DMS 273 treated with DMSO at 0.1 percent for 48 hours (cell line): ENCODE data around the gene GAA.

ENCODE experiments used
- DNase-seq: peaks from one replicate; lab custom pipeline; 2025; lab: John Stamatoyannopoulos, UW

The GAA gene

DNA sequence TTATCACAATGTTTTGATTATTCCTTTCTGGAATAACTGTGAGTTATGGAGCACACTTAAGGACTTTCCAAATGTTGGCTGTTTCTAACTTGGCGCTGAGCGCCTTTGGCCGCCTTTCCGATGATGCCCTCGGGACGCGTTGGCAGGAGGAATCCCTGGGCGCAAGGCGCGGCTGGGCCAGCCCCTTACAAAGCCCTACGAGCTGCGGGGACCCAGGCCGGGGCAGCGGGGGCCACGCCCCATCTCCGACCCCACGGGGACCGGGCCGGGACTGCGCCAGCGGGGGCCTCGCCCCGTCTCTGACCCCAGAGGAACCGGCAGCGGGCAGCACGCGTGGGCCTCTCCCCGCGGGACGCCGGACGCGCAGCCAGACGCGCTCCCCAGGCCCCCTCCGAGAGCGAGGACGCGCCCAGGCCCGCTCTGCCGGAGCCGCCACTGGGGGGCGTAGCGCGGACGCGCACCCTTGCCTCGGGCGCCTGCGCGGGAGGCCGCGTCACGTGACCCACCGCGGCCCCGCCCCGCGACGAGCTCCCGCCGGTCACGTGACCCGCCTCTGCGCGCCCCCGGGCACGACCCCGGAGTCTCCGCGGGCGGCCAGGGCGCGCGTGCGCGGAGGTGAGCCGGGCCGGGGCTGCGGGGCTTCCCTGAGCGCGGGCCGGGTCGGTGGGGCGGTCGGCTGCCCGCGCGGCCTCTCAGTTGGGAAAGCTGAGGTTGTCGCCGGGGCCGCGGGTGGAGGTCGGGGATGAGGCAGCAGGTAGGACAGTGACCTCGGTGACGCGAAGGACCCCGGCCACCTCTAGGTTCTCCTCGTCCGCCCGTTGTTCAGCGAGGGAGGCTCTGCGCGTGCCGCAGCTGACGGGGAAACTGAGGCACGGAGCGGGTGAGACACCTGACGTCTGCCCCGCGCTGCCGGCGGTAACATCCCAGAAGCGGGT, at the start of gene GAA:
TSS of gene GAA (plus strand) at position 571 of the 935 bp plus-strand sequence. CDS start 3,006 bp downstream, outside the sequence.
- DNase-seq, result peak; percentile 25

DNA sequence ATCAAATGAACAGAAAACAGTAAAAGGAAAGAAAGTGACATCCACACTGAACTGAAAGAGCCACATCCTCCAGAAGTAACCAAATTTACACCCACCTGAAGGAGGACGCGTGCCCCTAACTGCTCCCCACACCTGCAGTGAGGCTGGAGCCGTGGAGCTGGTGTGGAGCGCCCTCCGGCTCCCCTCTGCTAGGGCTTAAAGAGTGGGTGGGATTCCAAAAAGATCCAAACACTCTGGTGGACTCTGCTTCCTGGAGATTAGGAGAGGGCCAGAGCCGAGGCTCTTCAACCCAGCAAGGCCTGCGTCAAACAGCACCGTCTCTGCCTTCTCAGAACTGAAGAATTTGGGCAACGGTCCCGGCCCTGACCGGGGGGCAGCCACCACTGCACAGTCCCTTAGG, 49.7 kb upstream of the GAA start:
- no peak for DNase-seq

DNA sequence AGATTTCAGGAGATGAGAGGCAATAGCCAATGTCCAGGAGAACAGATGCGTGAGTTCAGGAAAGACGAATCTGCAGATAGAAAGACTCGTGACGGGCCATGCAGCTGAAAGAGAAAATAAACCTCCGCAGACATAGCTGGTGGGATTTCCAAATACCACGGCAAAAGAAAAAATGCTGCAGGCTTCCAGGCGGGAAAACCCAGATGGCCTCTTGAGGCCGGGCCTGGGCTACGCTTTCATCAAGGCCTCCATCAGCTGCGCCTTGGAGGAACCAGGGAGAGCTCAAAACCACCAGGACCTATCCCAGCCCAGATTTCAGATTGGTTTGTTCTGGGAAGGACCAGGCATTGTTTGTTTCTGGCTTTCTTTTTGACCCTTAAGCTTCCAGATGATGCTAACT, 48.3 kb upstream of the GAA start:
- no peak for DNase-seq

DNA sequence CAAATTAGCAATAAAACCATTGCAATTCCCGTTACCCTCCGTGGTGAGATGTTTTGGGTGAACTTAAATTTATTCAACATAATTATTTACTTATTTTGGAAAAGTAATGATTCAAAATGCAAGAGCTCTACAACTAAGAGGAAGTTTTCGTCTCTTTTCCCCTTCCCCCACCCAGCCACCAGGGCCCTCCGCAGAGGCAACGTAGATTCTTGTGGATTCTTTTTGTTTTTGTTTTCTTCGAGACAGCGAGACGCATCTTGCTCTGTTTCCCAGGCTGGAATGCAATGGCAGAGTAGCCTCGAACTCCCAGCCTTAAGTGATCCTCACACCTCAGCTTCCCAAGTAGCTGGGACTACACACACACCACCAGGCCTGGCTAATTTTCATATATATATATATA, 45.8 kb upstream of the GAA start:
- DNase-seq, result no peak

DNA sequence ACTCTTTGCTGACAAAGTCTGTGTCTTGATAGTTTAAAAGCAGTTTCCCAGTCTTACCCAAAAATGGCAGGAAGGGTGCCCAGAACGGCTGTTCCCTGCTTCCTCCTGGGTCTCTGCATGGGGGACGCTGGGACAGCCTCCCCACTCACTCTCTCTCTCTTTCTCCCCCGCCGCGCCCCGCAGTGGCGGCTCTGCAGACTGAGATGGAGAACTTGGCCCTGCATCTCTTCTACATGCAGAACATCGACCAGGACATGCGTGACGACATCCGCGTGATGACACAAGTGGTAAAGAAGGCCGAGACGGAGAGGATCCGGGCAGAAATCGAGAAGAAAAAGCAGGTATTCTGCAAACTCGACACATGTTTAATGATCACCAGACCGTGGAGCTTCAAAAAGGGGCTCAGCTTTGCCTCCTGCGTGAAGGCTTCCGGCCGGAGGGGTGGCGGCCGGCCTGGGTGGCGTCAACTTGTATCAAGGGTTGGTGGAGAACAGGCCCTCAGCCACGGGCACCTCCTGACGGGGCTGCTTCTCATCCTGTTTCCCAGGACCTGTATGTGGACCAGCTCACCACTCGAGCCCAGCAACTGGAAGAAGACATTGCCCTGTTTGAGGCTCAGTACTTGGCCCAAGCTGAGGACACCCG, 42.9 kb upstream of the GAA start:
- no peak for DNase-seq

DNA sequence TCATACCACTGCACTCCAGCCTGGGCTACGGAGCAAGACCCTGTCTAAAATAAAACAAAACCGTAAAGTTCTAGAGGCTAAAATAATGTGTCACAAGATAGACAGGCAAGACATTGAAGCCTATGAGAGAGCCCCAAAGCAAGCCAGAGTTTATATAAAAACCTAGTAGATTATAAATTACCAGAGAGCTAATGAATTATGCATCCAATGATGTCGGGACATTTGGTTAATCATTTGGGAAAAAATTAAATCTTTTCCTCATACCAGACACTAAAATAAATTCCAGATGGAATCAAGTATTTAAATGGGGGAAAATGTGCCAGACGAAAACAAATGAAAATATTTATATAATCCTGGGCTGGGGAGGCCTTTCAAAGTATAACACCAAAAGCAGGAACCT, 40.7 kb upstream of the GAA start:
- no peak for DNase-seq

DNA sequence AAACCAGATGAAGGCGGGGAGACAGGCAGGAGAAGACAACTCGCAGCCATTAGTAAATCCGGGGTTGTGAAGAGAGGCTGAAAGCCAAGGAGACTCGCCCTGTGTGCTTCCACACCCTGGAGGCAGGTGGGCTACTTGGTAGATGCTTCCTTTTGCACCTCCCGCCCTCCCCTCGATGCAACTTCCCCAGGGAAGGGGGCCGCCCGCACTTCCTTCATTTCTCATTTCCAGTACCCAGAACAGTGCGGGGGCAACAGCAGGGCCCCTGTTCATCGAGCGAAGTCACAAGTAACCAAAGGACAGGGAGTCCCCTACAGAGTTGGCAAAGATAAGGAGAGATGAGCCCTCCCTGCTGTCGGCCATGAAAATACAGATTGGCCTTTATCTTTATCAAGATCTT, 40.0 kb upstream of the GAA start:
- DNase-seq, result no peak

DNA sequence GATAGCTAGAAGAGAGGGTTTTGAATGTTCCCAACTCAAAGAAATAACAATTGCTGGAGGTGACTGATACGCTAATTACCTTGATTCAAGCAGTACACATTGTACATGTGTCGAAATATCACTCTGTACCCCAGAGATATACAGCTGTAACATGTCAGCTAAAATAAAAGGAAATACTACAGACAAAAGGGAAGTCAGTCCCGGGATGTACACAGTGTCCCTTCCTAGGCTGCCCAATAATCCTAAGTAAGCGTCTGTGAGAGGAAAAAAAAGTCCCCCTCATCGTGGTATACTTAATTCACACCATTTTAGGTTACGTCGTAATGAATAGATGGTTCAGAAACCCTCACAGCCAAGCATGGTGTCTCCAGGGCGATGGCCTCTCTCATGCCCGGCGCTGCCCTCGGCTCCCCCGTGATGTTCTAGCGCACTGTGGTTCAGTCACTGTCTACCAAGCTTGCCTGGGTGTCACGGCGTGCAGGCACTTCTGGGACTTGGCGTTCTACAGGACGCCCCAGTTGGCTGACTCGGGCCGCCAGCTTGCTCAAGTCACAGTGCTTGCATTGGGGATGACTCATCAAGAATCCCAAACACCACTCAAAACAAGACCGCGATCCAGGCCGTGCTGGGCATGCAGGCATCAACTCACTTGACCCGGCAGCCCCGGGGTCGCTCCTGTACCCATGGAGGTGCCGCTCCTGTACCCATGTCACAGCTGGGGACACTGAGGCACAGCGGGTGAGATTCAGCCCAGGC, 37.4 kb upstream of the GAA start:
- DNase-seq, result no peak

DNA sequence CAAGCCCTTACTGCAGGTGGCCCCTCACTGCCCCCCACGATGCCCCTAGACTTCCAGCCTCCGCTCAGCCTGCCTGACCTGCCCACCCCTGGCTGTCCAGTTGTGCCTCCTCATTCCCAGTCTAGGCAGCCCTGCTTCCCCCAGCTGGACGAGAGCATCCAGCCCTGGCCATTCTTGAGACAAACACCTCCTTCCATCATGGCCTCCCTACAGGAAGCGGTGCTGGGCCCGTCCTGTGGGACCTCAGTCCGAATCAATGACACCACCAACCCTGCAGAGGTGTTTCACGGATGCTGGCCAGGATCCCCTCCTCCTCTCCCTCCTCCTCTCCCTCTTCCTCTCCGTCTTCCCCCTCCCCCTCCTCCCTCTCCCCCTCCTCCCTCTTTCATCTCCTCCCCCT, 36.7 kb upstream of the GAA start:
- no peak for DNase-seq

DNA sequence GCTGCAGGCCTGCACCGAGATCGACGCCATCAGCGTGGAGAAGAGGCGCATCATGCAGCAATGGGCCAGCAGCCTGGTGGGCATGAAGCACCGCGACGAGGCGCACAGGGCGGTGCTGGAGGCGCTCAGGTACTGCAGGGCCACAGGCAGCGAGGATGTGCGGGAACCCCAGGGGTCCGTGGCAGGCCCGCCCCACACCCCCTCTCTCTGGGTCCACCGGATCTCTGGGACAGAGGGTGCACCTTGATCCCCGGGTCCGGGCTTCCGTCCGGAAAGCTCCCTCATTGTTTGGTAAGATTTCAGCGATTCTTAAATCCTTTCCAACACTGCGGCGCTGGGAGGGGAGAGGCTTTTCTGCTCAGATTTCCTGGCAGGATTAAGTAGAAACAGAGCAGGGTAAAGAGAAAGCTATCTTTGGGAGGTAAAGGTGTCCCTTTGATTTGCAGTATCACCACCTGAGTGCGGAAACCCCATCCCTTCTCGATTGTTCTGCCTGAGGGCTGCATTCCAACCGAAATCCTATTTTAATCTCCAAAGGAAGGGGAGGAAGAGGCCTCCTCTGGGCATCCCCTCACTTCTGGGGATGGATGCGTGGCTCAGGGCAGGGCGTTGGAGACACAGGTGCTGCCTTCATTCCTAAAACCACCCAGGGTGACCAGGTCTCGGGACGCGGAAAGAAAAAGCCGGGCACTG, 35.8 kb upstream of the GAA start:
- no peak for DNase-seq

DNA sequence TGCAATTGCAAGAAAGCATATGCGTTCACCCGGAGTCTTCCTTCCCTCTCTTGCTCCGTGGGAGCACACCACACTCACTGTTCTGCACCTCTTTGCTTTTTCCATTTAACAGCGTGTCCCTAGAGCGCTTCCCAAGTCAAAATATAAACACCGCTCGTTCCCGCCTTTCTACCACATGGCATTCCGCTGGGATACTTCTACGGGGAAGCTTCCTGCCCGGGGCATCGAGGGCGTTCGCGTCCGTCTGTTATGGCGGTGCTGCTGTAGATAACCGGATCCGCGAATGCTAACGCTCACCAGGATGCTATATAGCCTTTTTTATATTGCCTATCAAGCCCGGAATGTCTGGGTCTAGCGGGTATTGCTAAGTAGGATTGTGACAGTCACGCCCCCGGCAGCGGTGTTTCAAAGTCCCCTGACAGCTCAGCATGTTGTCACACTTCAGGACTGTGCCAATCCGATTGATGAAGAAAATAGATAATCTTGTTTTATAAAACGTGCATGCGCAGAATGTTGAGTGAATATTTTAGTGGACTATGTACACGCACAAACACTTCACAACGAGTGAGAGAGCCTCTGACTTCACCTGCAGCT, 33.9 kb upstream of the GAA start:
- DNase-seq, result no peak

DNA sequence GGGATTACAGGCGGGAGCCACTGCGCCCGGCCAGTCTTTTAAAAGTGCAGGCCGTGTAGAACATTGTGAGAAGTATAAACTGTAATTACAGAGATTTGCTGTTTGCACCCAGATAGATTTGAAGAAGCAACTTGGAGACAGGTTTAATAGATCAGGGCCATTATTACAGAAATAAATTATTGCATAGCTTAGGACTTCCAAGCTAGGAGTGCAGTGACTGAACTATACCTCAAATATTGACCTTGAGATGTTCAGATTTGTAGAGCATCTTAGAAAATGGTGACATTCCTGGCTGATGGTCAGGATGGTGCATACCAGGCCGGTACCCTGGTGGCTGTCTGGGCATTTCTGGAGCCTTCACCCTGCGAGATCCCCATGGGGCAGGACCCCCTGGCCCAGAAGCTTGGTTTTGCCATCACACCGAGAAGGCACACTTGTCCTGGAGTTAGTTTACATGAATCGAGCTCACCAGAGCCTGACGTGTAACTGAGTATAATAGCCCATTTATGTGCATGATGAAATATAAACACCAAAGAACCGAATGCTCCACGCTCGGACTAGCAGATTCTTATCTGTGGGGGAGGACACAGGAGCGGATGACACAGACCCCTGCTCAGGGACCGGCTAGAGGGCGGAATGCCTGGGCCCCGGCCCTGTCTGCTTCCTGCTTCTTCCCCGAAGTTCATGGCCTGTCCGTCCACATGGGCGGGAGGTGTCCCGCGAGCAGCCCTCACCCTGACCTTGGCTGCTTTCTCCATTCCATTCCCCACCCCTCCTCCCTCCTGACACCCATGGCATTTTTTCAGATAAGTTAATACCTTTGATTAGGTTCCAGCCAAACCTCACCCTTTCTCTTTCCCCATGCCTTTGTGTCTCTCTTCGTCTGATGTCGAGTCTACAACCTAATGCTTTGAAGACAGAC, 32.8 kb upstream of the GAA start:
- no peak for DNase-seq

DNA sequence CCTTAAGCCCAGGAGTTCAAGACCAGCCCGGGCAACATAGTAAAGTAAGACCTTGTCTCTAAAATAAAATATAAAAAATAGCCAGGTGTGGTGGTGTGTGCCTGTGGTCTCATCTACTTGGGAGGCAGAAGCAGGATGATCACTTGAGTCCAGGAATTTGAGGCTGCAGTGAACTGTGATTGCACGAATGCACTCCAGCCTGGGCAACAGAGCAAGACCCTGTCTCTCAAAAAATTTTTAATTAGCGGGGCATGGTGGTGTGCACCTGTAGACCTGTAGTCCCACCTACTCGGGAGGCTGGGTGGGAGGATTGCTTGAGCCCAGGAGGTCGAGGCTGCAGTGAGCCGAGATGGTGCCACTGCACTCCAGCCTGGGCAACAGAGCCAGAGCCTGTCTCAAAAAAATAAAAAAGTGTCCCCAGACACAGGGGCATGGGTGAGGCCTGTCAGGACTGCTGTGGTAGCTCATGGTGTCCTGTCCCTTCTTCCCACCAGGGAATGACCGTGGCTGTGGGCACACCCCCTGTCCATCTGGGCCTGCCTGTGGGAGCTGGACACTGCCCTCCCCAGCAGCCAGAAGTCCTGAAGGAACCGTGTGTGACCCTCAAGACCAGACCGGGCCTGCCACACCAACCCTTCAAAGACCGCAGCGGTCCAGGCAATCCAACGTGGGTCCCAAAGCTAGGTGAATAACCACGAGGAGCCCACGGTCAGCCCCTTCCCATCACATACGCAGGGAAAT, 30.8 kb upstream of the GAA start:
- no peak for DNase-seq

DNA sequence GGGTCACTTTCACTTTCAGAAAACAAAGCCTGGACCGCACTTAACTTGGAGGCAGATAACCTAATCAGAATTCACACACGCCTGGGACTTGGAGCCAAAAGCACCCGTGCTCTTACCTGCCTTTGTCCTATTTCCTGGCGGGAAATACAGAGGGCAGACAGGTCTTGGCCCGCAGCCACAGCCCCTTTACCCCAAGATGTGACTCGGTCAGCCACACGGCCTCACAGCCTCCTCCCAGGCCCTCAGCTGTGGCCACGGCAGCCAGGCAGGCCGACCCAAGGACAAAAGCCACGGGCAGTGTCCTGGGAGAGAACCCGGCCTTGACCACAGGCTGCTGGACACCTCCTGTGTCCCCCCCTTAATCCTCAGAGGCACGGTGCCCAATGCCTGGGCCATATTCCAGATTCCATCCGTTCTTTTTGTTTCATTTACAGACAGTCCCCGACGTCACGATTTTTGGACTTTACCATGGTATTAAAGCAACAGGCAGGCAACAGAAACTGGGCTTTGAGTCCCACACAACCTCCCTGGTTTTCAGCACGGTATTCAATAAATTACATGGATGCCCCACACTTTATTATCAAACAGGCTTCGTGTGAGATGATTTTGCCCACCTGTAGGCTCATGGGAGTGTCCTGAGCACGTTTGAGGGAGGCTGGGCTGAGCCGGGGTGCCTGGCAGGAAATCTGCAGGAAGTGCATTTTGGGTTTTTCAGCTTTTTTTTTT, 30.1 kb upstream of the GAA start:
- no peak for DNase-seq

DNA sequence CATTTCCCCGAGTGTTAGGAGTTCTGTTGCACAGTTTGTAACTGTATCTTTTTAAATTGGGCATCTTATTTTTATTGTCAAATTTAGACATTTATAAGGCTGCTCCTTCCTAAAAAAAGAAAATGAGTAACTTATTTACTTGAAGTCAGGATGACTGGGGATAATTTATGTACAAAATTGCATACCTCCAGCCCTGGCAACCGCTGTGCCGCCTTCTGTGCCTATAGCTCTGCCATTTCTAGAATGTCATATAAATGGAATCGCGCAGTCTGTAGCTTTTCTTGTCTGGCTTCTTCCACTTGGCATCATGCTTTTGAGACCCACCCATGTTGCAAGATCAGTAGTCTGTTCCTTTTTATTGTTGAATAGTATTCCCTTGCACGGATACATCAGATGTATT, 29.0 kb upstream of the GAA start:
- no peak for DNase-seq

DNA sequence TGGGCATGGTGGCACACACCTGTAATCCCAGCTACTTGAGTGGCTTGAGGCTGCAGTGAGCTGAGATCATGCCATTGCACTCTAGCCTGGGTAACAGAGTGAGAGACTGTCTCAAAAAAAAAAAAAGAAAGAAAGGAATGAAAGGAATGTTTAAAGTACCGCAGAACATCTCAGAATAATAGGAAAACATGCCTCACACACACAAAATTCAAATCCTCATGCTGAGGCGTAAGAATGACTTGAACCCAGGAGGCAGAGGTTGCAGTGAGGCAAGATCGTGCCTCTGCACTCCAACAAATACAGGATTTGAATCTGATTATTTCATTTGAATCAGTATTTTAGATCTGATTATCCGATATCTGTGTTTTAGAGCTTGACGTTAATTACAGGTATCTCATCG, 21.3 kb upstream of the GAA start:
- no peak for DNase-seq

DNA sequence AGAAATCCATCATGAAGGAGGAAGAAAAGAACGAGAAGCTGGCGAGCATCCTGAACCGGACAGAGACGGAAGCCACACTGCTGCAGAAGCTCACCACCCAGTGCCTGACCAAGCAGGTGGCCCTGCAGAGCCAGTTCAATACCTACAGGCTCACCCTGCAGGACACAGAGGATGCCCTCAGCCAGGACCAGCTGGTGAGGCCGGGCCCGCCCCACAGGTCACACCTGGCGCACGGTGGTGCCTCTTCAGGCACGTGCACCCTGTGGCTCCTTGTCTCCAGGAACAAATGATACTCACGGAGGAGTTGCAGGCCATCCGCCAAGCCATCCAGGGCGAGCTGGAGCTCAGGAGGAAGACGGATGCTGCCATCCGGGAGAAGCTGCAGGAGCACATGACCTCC, 19.8 kb upstream of the GAA start:
- no peak for DNase-seq

DNA sequence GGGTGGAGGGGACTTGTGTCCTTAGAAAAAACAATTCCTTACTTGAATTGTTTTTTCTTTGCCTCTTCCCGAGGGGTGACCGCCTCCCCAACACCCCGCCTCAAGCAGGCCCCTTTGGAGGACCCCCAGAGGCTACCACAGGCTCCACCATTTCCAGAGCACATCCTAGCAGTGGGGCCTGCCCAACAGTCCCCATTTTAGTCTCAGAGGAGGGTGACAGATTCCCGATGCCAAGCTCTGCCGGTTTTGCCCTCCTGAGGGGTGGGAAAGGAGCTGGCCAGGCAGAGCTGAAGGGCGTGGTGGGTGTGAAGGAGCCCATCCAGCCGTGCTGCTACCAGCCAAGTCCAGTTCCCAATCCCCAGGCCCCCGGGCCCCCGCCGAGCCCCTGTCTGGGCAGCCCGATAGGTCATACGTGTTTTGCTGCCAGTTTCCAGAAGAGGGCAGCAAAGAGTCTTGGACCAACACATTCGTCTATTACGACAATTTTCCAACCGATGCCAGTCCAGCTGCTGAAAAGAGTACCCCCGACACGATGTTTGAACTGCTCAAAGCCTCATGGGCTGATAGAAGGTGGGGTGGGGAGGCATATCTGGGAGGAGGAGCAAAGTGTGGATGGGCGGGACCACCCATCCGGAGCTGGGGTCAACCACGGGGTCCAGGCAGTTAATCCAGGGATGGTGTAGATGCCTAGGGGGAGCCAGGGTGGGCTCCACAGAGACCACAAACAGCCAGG, 18.8 kb upstream of the GAA start:
- DNase-seq, result peak; percentile 44
